Gastroesophageal sphincter (tissue), 4 donors: ENCODE measurements around the gene TNFRSF18. TPM values are rescaled to one million over a fixed set of nuclear protein-coding genes. Genes with fewer than 3 reads are reported as not detected.

Experiments used
- ATAC-seq: fragments of 150-250 bp; one replicate; pipeline ENCODE4 v1.9.1; 2016; ENCODE audit warnings: mild to moderate bottlenecking, moderate library complexity
- H3K27ac ChIP-seq, 4 donors: fragments of 200-600 bp; sonication (generic) in 3 of 4; 1 replicate in 3 of 4; 2 replicates in 1 of 4; pipeline ENCODE4 v1.5.1; 2016 to 2019
- H3K27me3 ChIP-seq: fragments of 200-600 bp; sonication (generic); one replicate; pipeline ENCODE4 v1.5.1; 2019
- H3K36me3 ChIP-seq, 2 donors: fragments of 200-600 bp; sonication (generic); one replicate each; pipeline ENCODE4 v1.5.1; 2019; ENCODE audit warnings: control low read depth in 1 of 2
- H3K4me1 ChIP-seq, 3 donors: fragments of 200-600 bp; sonication (generic); 1 replicate in 2 of 3; 2 replicates in 1 of 3; pipeline ENCODE4 v1.5.1; 2016 to 2019; ENCODE audit warnings: control low read depth in 2 of 3
- H3K4me3 ChIP-seq, 2 donors: fragments of 200-600 bp; sonication (generic); one replicate each; pipeline ENCODE4 v1.5.1; 2019; ENCODE audit warnings: mild to moderate bottlenecking in 1 of 2, moderate library complexity in 1 of 2
- H3K9me3 ChIP-seq, 3 donors: fragments of 200-600 bp; sonication (generic); one replicate each; pipeline ENCODE4 v1.5.1; 2017 to 2019; ENCODE audit warnings: control low read depth in 2 of 3
- CTCF ChIP-seq, 4 experiments: fragments of 200-600 bp in 2 of 4; fragments of 450-650 bp in 2 of 4; sonication (generic) in 1 of 4; IDR thresholded peaks; one replicate each; pipeline ENCODE4 v1.5.1; 2017 to 2019; ENCODE audit warnings: antibody characterized with exemption in 4 of 4, mild to moderate bottlenecking in 2 of 4, moderate library complexity in 2 of 4
- EP300 ChIP-seq: sonication (generic); formaldehyde crosslinking; IDR thresholded peaks from one replicate; pipeline ENCODE4 v1.6.1; 2017; ENCODE audit warnings: antibody characterized with exemption, mild to moderate bottlenecking
- POLR2A ChIP-seq, 2 donors: fragments of 450-650 bp; IDR thresholded peaks; one replicate each; pipeline ENCODE4 v1.6.1; 2017; ENCODE audit warnings: antibody characterized with exemption in 2 of 2, mild to moderate bottlenecking in 2 of 2, moderate library complexity in 1 of 2
- POLR2AphosphoS5 ChIP-seq: sonication (generic); formaldehyde crosslinking; IDR thresholded peaks from one replicate; pipeline ENCODE4 v1.6.1; 2017; ENCODE audit warnings: antibody characterized with exemption
- WGBS, 2 donors: methylation state at CpG; one replicate each; pipeline ENCODE4 v1.1.5; 2018; ENCODE audit warnings: low coverage in 1 of 2; 5-methylcytosine and 5-hydroxymethylcytosine counted together
- total RNA-seq, 4 donors: library from RNA; depleted of rRNA; stranded (reverse); fragments of >200 nt; gene quantifications; one replicate each; pipeline ENCODE4 v1.1.0, GENCODE V29; 2016

The TNFRSF18 gene
- total RNA-seq, 4 donors from 2014 or later, result 0.35 to 2.2 TPM; not detected in 2

GRCh38 chr1:1212780-1213344 is 6.5 kb upstream of the TNFRSF18 start:
- peaks cover 0 to 28% of the 10 kb centered on the region in 2 donors for H3K36me3 ChIP-seq
- peak overlapping the region in 1 of 2 donors; percentile 40 for H3K4me3 ChIP-seq
- 25% methylated on average over 3 of the region's 24 CpGs; no CpG with 5 or more reads in 1 of the 2 donors for WGBS, 2 donors
- peaks cover 0 to 32% (median 0%) of the 10 kb centered on the region in 3 donors for H3K4me1 ChIP-seq
- H3K27ac ChIP-seq, result peak overlapping the region in 1 of 4 donors; percentile 38
- peak; percentile 26 for ATAC-seq
- H3K9me3 ChIP-seq, result no peaks in the 10 kb centered on the region
- peaks cover 11% of the 10 kb centered on the region for H3K27me3 ChIP-seq
- TF ChIP-seq POLR2AphosphoS5 (no peak), POLR2A (IDR thresholded peaks at IDR 0.05) (no peak), EP300 (no peak), CTCF (IDR thresholded peaks at IDR 0.05) (no peak)

- peaks cover 0 to 18% of the 10 kb centered on the region in 2 donors for H3K36me3 ChIP-seq
- H3K4me1 ChIP-seq, result peaks cover 0 to 36% (median 0%) of the 10 kb centered on the region in 3 donors
- H3K9me3 ChIP-seq, result no peaks in the 10 kb centered on the region
- H3K27me3 ChIP-seq, result peaks cover 22% of the 10 kb centered on the region
- H3K4me3 ChIP-seq, result peak overlapping the region in 1 of 2 donors; percentile 40
- ATAC-seq, result no peak
- TF ChIP-seq POLR2AphosphoS5 (no peak), CTCF (IDR thresholded peaks at IDR 0.05) (no peak), POLR2A (IDR thresholded peaks at IDR 0.05) (no peak), EP300 (no peak)
- no CpG with 5 or more reads among the region's 28 CpGs for WGBS, 2 donors
- H3K27ac ChIP-seq, result peak overlapping the region in 1 of 4 donors; percentile 38
Observed at GRCh38 chr1:1211541-1212441, 5.4 kb upstream of the TNFRSF18 start.

- ATAC-seq, result no peak
- Histone ChIP-seq H3K27ac (no peak overlapping the region), H3K4me1 (peaks cover 0 to 45% (median 6%) of the 10 kb centered on the region in 3 donors), H3K36me3 (peaks cover 0 to 9% of the 10 kb centered on the region in 2 donors), H3K27me3 (peaks cover 30% of the 10 kb centered on the region), H3K9me3 (no peaks in the 10 kb centered on the region), H3K4me3 (no peak overlapping the region)
- 90% methylated on average over 2 of the region's 31 CpGs; no CpG with 5 or more reads in 1 of the 2 donors for WGBS, 2 donors
- no peak for TF ChIP-seq POLR2AphosphoS5
- TF ChIP-seq POLR2A (IDR thresholded peaks at IDR 0.05), result no peak
- TF ChIP-seq CTCF (IDR thresholded peaks at IDR 0.05), result no peak
- no peak for TF ChIP-seq EP300
Observed at GRCh38 chr1:1210726-1211540, 4.5 kb upstream of the TNFRSF18 start.

GRCh38 chr1:1208713-1209433 is 2.5 kb upstream of the TNFRSF18 start:
- no peak for ATAC-seq
- H3K27ac ChIP-seq, result no peak overlapping the region
- no peak for TF ChIP-seq POLR2AphosphoS5
- TF ChIP-seq CTCF (IDR thresholded peaks at IDR 0.05), result no peak
- no peak for TF ChIP-seq POLR2A (IDR thresholded peaks at IDR 0.05)
- TF ChIP-seq EP300, result no peak
- H3K9me3 ChIP-seq, result no peaks in the 10 kb centered on the region
- H3K4me3 ChIP-seq, result no peak overlapping the region
- no peaks in the 10 kb centered on the region for H3K36me3 ChIP-seq
- WGBS, 2 donors, result 33 to 83% methylated on average over 4 to 8 of the region's 38 CpGs
- H3K4me1 ChIP-seq, result peaks cover 0 to 40% (median 6%) of the 10 kb centered on the region in 3 donors
- peaks cover 51% of the 10 kb centered on the region for H3K27me3 ChIP-seq
